T-helper 1 cell (primary cell): ENCODE results near the gene PRTG.
A peak's percentile ranks its signal among the peaks of the same experiment; 100 is the strongest.
"Not testable (repeated sequence)": the region's sequence is repeated elsewhere in the genome, so short reads cannot be mapped to it uniquely, and the experiment has no call there.

Source experiments
- DNase-seq, 5 donors: peaks; one replicate each; pipeline ENCODE4 v3.0.0-alpha.2; 2012 to 2020

The PRTG gene

DNA sequence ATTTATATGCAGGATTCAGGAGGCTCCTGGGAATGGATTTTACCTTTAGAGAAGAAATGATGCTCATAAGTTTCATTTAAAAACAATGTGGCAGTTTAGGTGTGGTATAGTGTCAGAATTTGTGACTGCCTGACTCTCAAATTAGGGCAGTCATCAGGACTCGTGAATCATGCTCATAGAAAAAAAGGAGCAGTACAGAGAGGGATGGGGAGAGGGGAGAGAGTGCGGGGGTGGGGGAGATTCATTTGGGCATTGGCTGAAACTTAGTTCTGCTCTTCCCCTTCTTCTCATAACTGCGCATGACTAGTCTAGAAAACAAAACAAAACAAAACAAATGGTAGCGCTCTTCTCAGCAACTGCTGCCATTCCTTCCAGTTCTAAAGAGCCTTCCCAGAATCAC is 44.3 kb downstream of the PRTG start:
- no peak for DNase-seq

DNA sequence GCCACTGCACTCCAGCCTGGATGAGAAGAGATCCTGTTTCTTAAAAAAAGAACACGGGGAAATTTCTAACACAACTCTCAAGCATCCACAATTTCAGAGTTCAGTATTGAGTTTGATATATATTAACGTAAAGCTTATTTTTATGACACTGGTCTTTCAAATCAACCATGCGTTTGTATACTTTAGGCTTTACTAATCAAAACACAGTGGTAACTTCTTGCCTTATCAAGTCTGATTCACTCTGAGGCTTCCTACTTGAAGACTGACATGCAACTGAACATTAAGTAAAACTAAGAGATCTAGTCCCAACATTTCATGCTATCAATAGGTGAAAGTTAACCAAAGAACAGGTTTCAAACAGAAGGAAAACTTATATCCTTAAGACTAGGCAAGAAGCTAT is 46.7 kb downstream of the PRTG start:
- no peak for DNase-seq

DNA sequence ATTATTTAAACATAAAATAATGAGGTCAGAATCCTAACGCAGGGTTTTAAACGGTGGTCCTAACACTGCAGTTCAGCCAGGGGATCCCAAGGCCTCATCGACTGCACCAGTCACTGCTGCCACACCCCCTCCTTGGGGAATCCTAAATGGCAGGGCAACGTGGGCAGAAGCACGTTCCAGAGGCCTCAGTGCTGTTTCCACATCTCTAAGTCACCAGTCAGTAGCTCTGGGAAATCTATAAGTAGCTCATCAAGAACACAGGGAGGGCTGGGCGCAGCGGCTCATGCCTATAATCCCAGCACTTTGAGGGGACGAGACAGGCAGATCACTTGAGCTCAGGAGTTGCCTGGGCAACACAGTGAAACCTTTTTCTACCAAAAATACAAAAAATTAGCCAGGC is 47.5 kb downstream of the PRTG start:
- no peak for DNase-seq

DNA sequence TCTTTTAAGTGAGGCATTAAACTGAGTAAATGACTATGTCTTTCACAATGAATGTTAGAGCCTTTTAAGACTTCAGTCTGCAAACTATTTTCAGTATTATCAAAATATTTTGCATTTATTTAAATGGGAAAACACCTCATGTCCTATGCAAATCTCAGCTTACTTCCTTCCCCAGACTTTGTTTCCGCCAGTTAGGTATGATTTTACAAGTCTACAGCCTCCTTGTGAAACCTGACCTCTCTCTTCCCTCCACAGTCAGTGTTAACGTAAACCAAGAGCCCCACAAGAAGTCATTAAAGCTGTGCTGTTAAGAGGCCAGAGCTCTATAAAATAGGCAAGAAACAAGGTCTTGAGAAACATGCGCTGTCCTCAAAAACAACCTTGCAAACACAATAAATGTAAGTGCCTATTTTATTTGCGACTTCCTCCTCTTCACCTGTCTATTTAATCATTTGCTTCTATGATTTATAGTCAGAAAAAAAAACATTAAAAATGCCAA is 48.3 kb downstream of the PRTG start:
- peak in 1 of 5 donors; percentile 28 for DNase-seq

DNA sequence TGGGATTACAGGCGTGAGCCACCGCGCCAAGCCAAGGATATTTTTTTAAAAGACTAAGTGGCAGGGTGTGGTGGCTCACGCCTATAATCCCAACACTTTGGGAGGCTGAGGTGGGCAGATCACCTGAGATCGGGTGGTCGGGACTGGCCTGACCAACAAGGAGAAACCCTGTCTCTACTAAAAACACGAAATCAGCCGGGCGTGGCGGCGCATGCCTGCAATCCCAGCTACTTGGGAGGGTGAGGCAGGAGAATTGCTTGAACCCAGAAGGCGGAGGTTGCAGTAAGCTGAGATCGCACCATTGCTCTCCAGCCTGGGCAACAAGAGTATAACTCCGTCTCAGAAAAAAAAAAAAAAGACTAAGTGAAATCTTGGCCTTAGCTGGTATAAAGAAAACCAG is 49.8 kb downstream of the PRTG start:
- not testable (repeated sequence) for DNase-seq

DNA sequence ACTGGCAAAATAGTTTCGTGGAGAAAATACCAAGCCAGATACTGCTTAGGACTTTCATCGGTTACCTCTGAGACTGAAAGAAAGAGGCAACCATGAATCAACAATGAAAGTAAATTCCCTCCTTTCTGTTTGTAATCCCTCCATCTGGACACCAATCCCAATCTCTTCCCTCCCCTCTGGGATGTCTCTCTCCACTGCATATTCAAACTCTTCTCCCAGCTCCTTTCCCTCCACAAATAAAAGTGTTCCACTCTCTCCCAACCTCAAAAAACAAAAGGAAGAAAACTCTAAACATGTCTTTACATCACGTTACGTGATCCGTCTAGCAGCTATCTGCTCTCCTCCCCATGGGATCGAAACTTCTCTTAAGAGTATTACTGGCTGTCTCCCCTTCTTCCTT is 55.2 kb downstream of the PRTG start:
- DNase-seq, result no peak

DNA sequence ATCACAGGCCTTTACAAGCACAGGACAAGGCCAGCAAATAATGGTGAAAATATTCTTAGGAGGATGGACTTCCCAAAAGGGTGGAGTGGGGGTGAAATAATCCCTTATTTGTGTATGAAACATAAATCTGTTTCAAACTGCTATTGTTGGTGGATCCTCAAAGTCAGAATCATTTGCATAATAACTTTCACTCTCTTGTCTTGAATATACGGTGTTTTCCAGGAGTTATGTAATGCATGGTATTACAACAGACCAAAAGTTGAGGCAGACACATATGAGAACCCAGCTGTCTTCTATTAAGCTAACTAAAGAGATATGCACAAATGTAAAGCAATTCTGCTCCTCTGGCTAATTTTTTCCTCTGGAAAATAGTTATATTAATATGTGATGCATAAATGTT is 57.7 kb downstream of the PRTG start:
- DNase-seq, result no peak

DNA sequence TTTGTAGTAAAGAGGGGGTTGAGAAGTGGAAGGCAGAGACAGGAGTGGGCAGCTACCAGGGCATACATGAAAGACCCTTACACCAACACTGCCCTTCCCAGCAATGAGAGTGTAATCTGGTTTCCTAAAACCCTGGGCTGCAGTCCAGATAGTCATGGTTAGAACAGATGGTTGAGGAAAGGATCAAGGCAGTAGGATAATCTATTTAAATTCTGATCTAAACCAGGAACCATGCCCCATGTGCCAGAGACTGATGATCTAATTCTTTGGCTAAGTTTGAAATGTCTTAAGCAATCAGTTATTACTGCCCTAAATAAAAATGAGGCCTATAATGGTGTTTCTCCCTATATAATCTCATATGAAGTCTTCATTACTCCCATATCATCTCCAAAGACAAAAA is 59.6 kb downstream of the PRTG start:
- no peak for DNase-seq

DNA sequence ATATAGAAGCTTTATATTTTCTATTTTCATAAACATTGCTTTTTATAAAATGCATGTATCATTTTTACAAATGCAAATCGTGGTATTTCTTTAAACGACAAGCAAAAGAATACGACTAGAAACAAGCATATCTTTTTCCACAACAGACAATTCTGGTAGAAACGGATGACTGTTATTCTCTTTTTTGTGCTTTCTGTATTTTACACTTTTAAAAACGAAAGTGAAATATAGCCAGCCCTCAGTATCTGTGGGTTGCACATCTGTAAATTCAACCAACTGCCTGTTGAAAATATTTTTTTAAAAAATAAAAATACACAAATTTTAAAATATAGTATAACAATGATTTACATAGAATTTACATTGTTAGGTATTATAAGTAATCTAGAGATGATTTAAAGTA is 61.3 kb downstream of the PRTG start:
- peak in 1 of 5 donors; percentile 42 for DNase-seq

DNA sequence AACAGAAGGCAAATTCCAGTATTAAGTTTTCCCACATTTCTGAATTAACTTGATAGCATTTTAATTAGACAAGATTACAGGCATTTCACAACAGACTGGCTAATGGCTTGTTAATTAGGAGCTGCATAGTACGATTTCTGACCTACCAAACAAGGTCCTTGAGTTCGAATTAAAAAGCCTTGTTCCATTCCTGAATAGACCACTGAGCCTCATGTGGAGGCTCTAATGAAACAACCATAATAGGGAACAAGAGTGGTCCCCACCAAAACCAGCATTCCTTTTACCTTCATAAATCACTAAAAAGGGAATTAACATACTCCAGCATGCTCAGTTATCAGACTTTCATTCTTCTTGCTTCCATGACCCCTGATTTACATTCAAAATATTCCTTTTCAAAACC is 66.4 kb downstream of the PRTG start:
- DNase-seq, result no peak

DNA sequence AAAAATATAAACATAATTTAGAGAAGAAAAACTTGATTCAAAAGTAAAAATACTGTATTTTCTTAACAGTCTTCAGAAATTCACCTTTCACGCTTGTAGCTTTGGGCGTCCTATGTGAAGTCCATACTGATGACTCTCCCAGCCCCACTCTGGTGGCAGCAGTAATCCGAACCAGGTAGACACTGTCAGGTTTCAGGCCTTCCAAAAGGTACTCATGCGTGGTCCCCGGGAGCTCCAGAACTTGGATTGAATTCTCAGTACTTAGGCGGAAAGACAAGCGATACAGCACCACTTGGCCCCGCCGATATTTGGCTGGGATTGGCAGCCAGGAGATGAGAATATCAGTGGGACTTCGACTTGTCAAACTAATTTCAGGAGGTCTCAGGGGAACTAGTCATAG is 69.7 kb downstream of the PRTG start:
- DNase-seq, result no peak

DNA sequence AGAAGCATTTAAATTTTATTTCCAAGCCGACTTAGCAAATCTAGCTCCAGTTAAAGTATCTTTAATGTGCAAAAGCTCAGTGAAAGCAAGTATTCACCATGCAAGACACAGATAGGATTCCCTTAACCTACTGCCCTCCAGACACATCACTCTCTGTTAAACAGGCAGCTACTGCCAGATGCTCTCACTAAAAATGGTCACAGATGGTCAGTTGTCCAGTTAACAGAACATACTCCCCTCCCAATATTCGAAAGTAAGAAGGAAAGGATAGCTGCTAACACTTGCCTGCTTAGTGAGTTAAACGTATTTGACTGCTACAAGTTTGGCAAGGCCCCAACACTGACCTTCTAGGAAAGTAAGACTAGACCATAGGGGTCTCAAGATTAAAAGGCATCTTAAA is 73.7 kb downstream of the PRTG start:
- DNase-seq, result no peak

DNA sequence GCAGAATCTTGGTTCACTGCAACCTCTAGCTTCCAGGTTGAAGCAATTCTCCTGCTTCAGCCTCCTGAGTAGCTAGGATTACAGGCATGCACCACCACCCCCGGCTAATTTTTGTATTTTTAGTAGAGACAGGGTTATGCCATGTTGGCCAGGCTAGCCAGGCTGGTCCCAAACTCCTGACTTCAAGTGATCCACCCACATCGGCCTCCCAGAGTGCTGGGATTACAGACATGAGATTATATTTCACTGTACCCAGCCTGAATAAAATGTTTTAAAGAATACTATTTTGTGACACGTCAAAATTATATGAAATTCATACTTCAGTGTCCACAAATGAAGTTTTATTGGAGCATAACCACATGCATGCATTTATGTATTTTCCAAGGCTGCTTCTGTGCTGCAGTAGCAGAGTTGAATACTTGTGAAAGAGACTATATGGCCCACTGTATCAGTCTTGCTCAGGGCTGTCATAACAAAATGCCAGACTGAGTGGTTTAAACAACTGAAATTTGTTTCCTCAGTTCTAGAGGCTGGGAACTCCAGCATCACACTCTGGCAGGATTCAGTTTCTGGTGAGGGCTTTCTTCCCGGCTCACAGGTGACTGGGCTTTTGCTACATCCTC is 77.2 kb downstream of the PRTG start:
- no peak for DNase-seq

DNA sequence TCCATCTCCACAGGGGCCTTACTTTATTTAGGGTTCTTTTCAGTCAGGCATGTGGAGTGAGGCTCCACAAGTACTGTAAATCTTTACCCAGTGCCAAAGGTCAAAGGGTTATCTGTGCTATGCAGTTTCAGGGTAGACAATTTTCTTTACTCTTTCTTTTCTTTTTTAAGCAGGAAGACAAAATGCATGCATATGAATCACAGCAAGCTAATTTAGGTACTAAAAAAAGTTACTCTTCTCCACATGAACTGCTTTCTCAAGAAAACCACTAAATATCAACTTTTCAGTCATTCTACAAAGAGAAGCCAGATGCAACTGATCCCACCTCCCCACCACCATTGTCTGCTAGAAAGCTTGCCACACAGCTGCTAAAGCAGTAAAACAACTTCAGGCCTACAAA is 81.5 kb downstream of the PRTG start:
- no peak for DNase-seq

DNA sequence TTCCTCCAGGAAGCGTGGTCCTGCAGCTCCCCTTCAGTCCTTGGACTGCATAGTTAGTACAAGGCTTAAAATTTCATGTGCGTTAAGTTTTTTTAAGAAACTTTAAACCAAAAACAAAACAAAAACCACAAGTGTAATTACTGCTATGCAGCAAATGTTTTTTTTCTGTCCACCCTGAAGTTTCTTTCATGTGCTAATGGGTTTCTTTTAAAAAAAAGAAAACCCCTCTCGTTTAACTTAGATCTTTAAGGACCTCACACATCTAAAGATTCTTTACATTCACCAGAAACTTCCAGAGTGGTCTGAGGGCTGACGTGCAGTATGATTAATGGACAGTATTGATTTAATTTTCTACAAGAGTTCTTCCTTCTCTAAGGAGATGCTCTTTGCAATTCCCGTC is 82.8 kb downstream of the PRTG start:
- DNase-seq, result no peak

DNA sequence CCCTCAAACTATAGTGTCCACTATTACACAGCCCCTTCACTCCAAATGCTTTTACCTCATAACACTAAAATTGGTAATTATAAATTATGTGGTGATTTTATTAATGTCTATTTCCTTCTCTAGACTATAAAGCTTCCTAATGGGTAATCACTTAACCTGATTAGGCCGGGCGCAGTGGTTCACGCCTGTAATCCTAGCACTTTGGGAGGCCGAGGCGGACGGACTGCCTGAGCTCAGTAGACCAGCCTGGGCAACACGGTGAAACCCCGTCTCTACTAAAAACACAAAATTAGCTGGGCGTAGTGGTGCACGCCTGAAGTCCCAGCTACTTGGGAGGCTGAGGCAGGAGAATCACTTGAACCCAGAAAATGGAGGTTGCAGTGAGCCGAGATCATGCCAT is 83.5 kb downstream of the PRTG start:
- DNase-seq, result no peak

DNA sequence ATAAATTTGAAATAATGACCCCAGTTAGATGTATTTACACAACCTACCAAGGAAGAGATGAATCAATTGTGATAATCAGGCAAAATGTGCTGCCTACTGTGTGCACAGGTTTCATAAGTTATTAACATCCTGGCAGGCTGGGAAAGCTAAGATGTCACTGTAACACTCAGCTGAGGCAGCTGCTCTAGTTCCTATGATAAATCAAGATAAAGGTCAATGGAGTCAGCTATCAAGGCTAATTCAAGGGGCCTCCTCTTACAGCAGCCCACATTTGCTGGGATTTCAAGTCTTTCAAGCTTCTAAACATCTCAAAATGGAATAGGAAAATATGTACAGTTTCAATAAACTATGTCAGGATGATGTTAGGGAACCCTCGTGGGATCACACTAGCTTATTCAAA is 84.1 kb downstream of the PRTG start:
- DNase-seq, result no peak

DNA sequence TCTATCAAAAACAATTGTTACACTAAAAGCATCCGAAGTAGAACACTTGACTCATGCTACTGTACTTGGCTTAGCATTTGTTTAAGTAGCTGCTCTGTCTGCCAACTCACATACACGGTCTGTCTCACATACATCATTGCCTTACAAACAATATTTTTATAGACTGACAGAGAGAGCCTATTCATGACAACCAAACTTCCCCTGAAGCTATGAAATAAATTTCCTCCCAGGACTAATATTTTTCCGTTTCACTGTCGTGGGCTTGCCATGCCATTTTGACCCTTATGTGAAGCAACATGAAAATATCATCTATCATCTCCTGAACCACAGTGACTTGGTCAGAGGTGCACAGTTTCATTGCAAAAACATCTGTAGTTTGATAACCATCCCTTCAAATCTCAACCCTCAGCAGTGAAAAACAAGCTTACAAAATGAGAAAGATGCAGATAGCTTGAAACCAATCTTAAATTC is 88.4 kb downstream of the PRTG start:
- no peak for DNase-seq

DNA sequence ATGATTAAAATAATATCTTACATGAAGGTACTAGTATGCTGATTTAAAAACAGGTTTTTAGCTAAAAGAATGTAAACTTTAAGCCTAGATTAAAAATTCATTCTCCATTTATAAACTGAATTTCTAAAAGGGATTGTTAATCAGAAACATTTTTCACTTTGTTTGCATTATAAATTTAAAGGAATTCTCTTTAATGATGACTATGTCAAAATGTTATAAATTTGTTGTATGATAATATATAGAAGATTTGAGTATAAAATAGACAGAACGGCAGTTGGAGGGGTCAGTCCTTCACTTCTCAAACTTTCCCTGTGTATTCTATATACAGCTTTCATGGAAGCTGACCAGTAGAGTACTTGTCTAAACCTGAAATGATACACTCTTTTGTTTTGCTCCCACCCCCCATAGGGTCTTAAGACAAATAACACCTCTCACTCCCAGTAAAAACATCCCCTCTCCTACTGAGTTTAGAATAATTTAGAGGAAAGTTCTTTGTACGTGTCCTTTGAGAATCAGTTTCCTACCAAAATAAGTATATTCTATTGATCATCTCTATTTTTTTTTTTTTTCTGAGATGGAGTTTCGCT is 90.0 kb downstream of the PRTG start:
- no peak for DNase-seq

DNA sequence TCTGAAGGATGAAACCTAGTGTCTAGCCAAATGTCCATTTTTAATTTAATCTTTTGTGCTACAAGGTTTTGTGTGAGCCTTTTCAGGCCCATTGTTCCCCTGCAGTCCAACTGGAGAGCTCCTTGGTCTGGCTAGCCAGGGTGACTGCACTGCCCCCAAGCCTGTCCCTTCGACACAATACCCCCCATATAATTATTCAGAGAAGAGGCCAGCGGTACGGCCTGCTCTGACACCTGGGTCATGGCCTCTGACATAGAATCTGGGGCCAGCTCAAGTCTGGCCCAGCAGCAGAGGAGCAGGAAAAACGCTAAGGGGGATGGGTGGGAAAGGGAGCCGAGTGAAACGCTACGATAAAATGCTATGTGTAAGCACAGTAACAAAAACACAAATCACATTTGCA is 90.6 kb downstream of the PRTG start:
- DNase-seq, result no peak

DNA sequence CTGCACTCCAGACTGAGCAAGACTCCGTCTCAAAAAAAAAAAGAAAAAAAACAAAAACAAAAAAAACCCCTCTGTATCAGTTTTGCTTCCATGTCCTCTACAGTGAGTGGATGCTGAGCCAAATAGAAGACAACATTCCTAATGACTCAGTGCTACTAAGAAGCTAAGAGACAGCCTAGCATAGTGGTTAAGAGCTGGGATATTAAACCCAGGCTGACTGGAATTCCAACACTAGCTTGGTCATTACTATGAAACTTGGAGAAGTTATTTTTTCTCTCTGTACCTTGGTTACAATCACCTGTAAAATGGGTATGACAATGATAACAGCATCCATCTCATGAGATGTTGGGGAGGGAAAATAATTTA is 93.9 kb downstream of the PRTG start:
- DNase-seq, result no peak

DNA sequence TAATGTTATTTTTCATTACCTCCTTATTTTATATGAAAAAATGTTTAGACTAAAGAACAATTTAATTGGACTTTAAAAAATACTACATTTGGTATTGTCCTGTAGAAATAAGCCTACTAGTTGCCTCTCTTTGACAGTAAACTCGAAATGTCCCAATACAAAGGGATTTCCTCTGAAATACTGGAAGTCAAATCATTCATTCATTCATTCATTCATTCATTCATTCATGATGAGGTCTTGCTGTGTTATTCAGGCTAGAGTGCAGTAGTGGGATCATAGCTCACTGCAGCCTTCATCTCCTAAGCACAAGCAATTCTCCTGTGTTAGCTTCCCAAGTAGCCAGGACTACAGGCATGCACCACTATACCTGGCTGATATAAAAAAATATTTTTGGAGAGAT is 104.2 kb downstream of the PRTG start:
- no peak for DNase-seq

DNA sequence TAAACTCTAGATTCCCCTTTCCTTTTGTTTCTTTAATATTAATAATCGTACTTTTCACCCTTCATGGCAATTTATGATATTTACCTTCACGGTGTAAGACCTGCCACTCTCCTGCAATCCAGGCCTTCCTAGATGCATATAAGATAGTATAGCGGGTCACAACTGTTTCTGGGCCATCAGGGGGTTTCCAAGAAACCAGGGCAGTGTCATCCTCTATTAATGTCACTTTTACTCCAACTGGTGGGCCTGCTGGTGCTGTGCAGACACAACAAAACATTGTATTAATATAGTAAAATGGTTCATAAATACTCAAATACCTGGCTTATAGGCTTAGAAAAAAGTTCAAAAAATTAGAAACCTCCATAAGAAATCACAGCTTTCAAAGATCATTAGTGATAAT is 105.9 kb downstream of the PRTG start:
- DNase-seq, result no peak

DNA sequence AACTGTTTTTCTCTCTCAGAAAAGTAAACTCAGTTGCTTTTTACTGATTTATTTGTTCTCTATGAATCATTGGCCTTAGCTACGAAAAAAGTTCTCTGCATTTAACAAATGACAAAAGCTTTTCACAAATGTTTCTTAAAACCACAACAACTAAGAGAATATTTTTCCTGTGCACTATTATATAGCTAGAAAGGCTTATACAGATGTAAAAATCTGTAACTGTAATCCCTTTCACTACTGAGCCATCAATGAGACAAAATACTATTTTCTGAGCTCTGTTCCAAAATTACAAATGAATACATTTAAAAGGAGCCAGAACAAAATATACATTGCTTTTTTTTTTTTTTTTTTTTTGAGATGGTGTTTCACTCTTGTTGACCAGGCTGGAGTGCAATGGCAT is 109.2 kb downstream of the PRTG start:
- no peak for DNase-seq

DNA sequence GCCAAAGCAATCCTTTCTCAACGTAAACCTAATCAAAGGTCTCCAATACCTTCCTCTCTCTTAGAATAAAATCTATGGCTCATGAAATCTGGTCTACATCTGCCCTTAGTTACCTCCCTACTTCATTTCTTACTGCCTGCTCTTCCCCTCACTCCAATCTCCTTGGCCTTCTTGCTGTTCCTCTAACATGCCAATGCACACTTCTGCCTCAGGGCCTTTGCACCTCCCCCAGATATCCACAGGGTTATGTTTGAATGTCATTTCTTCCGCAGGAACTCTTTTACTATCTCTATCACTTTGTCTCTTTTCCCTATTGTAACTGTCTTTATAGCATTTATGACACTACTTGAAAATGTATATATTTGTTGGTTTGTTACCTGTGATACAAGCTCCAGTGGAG is 110.5 kb downstream of the PRTG start:
- DNase-seq, result no peak
